Raji (cell line): Measurements from ENCODE around the gene RRAS2.

Source experiments
- POLR2A ChIP-seq: IDR thresholded peaks from 2 replicates; pipeline ENCODE4 v1.6.1; 2011; ENCODE audit warnings: low read depth, low read length, control low read depth; ENCODE audit not compliant: insufficient read depth

The RRAS2 gene

GRCh38 chr11:14376920-14377319 is 17.9 kb upstream of the RRAS2 start:
- no peak for TF ChIP-seq POLR2A

- no peak for TF ChIP-seq POLR2A
These were observed 16.2 kb upstream of the RRAS2 start for GRCh38 chr11:14374922-14375830.

GRCh38 chr11:14373941-14374646 is 15.1 kb upstream of the RRAS2 start:
- no peak for TF ChIP-seq POLR2A

- TF ChIP-seq POLR2A: no peak
These were observed 13.0 kb upstream of the RRAS2 start for GRCh38 chr11:14372011-14372410.

- TF ChIP-seq POLR2A: no peak
These were observed 12.3 kb upstream of the RRAS2 start for GRCh38 chr11:14371249-14371648.

GRCh38 chr11:14370496-14370895 is 11.5 kb upstream of the RRAS2 start:
- TF ChIP-seq POLR2A: no peak

GRCh38 chr11:14369598-14369997 is 10.6 kb upstream of the RRAS2 start:
- no peak for TF ChIP-seq POLR2A

GRCh38 chr11:14366936-14367335 is 8.0 kb upstream of the RRAS2 start:
- TF ChIP-seq POLR2A: no peak

GRCh38 chr11:14364322-14364721 is 5.3 kb upstream of the RRAS2 start:
- TF ChIP-seq POLR2A: no peak

GRCh38 chr11:14362611-14363010 is 3.6 kb upstream of the RRAS2 start:
- TF ChIP-seq POLR2A: no peak

- no peak for TF ChIP-seq POLR2A
These were observed 3.0 kb upstream of the RRAS2 start for GRCh38 chr11:14361951-14362350.

- TF ChIP-seq POLR2A: no peak
These were observed 2.0 kb upstream of the RRAS2 start for GRCh38 chr11:14360976-14361375.

- TF ChIP-seq POLR2A: no peak
These were observed 583 bp upstream of the RRAS2 start for GRCh38 chr11:14359501-14360031.

GRCh38 chr11:14357881-14358728 is 878 bp downstream of the RRAS2 start:
- no peak for TF ChIP-seq POLR2A

GRCh38 chr11:14356342-14356741 is 2.6 kb downstream of the RRAS2 start:
- TF ChIP-seq POLR2A: no peak

- TF ChIP-seq POLR2A: no peak
These were observed 8.2 kb downstream of the RRAS2 start for GRCh38 chr11:14350716-14351238.

- TF ChIP-seq POLR2A: no peak
These were observed 8.8 kb downstream of the RRAS2 start for GRCh38 chr11:14350215-14350614.
